Astrocyte (in vitro differentiated cells and primary cell): ENCODE data around the gene EML5. TPM values are rescaled to one million over a fixed set of nuclear protein-coding genes. Genes with fewer than 3 reads are reported as not detected.

ENCODE experiments used
- DNase-seq: peaks from one replicate; pipeline ENCODE4 v3.0.0-alpha.2; 2010; ENCODE audit warnings: low read depth
- FAIRE-seq: peaks from 2 replicates; lab custom pipeline; 2011; peaks lifted over from hg19 to GRCh38; lab: Jason Lieb, UNC
- H2AFZ ChIP-seq: 2 replicates; pipeline ENCODE4 v1.6.0; 2012; ENCODE audit warnings: low read depth, low read length, inconsistent platforms
- H3K27ac ChIP-seq: 2 replicates; pipeline ENCODE4 v1.5.1; 2011; ENCODE audit warnings: low read depth, low read length, inconsistent platforms
- H3K27me3 ChIP-seq: 2 replicates; pipeline ENCODE4 v1.6.0; 2011; ENCODE audit warnings: low read length, inconsistent platforms; ENCODE audit not compliant: insufficient read depth
- H3K36me3 ChIP-seq: 2 replicates; pipeline ENCODE4 v1.5.1; 2011; ENCODE audit warnings: low read length, inconsistent platforms; ENCODE audit not compliant: insufficient read depth
- H3K4me1 ChIP-seq: 2 replicates; pipeline ENCODE4 v1.5.1; 2011; ENCODE audit warnings: low read length, inconsistent platforms; ENCODE audit not compliant: insufficient read depth
- H3K4me2 ChIP-seq: 2 replicates; pipeline ENCODE4 v1.6.0; 2012; ENCODE audit warnings: low read length, inconsistent platforms
- H3K4me3 ChIP-seq: 2 replicates; pipeline ENCODE4 v1.5.1; 2011; ENCODE audit warnings: low read depth, mild to moderate bottlenecking, low read length, inconsistent platforms; ENCODE audit not compliant: insufficient read depth
- H3K79me2 ChIP-seq: 2 replicates; pipeline ENCODE4 v1.6.0; 2012; ENCODE audit warnings: mild to moderate bottlenecking, low read length, inconsistent platforms; ENCODE audit not compliant: insufficient read depth
- H3K9ac ChIP-seq: 2 replicates; pipeline ENCODE4 v1.6.0; 2012; ENCODE audit warnings: mild to moderate bottlenecking, low read length, inconsistent platforms
- H3K9me3 ChIP-seq: 2 replicates; pipeline ENCODE4 v1.5.1; 2012; ENCODE audit warnings: low read depth, mild to moderate bottlenecking, low read length, inconsistent platforms; ENCODE audit not compliant: insufficient read depth
- H4K20me1 ChIP-seq: 2 replicates; pipeline ENCODE4 v1.6.0; 2012; ENCODE audit warnings: low read length, inconsistent platforms; ENCODE audit not compliant: insufficient read depth
- H3K27ac Mint-ChIP-seq: one replicate; pipeline ENCODE4 v1.8.0; 2021; ENCODE audit warnings: mild to moderate bottlenecking, mixed read lengths; ENCODE audit not compliant: unreplicated experiment
- H3K27me3 Mint-ChIP-seq: one replicate; pipeline ENCODE4 v1.8.0; 2021; ENCODE audit warnings: low read depth, mixed read lengths; ENCODE audit not compliant: unreplicated experiment
- H3K36me3 Mint-ChIP-seq: one replicate; pipeline ENCODE4 v1.8.0; 2021; ENCODE audit warnings: low read depth, mixed read lengths; ENCODE audit not compliant: unreplicated experiment
- H3K4me1 Mint-ChIP-seq: one replicate; pipeline ENCODE4 v1.8.0; 2021; ENCODE audit warnings: low read depth, mixed read lengths; ENCODE audit not compliant: unreplicated experiment
- H3K4me3 Mint-ChIP-seq: one replicate; pipeline ENCODE4 v1.8.0; 2021; ENCODE audit warnings: mild to moderate bottlenecking, moderate library complexity, mixed read lengths; ENCODE audit not compliant: unreplicated experiment
- H3K9me3 Mint-ChIP-seq: one replicate; pipeline ENCODE4 v1.8.0; 2021; ENCODE audit warnings: mild to moderate bottlenecking, mixed read lengths; ENCODE audit not compliant: unreplicated experiment
- EZH2 ChIP-seq: IDR thresholded peaks from 2 replicates; pipeline ENCODE4 v1.6.1; 2012; ENCODE audit warnings: mild to moderate bottlenecking, low read length, inconsistent platforms; ENCODE audit not compliant: insufficient read depth
- total RNA-seq: library from RNA; stranded (reverse); gene quantifications from 2 replicates; pipeline ENCODE4 v1.2.1, GENCODE V29; 2021
- TF ChIP-seq, protein P1 (sequence below): IDR thresholded peaks from 2 replicates; pipeline ENCODE4 v1.5.1; 2011; ENCODE audit warnings: low read depth, mild to moderate bottlenecking, inconsistent platforms, low read length, moderate library complexity; ENCODE audit not compliant: insufficient read depth

The EML5 gene
- total RNA-seq, 1 donor from 2014 or later, result 0.05 TPM

DNA sequence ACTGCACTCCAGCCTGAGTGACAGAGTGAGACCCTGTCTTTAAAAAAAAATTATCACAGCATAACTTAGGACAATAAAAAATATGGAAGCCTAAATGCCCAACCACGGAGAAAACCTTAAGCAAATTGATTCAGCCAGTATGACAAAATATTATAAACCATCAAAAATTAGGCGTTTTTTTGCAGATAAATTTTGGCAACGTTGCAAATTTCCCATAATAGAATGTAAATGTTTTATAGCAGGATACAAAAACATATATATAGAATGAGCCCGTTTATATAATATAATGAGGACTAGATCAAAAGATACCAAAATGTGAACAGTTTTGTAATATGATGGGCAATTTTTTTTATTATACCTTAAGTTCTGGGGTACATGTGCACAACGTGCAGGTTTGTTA is 6.8 kb upstream of the EML5 start:
- no peak for FAIRE-seq
- H3K4me1 ChIP-seq, result no peaks in the 10 kb centered on the region
- Mint-ChIP-seq H3K9me3 (no peaks in the 10 kb centered on the region), H3K4me1 (no peaks in the 10 kb centered on the region), H3K27ac (no peak overlapping the region), H3K4me3 (no peak overlapping the region), H3K36me3 (no peaks in the 10 kb centered on the region), H3K27me3 (peaks cover 11% of the 10 kb centered on the region)
- H4K20me1 ChIP-seq, result no peaks in the 10 kb centered on the region
- no peak overlapping the region for H3K9ac ChIP-seq
- DNase-seq, result no peak
- no peaks in the 10 kb centered on the region for H3K9me3 ChIP-seq
- H2AFZ ChIP-seq, result no peak overlapping the region
- peaks cover 2% of the 10 kb centered on the region for H3K27me3 ChIP-seq
- H3K4me3 ChIP-seq, result no peak overlapping the region
- no peak overlapping the region for H3K27ac ChIP-seq
- no peaks in the 10 kb centered on the region for H3K36me3 ChIP-seq
- TF ChIP-seq, protein P1, sequence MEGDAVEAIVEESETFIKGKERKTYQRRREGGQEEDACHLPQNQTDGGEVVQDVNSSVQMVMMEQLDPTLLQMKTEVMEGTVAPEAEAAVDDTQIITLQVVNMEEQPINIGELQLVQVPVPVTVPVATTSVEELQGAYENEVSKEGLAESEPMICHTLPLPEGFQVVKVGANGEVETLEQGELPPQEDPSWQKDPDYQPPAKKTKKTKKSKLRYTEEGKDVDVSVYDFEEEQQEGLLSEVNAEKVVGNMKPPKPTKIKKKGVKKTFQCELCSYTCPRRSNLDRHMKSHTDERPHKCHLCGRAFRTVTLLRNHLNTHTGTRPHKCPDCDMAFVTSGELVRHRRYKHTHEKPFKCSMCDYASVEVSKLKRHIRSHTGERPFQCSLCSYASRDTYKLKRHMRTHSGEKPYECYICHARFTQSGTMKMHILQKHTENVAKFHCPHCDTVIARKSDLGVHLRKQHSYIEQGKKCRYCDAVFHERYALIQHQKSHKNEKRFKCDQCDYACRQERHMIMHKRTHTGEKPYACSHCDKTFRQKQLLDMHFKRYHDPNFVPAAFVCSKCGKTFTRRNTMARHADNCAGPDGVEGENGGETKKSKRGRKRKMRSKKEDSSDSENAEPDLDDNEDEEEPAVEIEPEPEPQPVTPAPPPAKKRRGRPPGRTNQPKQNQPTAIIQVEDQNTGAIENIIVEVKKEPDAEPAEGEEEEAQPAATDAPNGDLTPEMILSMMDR, result no peak
- no peak for TF ChIP-seq EZH2
- no peaks in the 10 kb centered on the region for H3K79me2 ChIP-seq
- no peak overlapping the region for H3K4me2 ChIP-seq

DNA sequence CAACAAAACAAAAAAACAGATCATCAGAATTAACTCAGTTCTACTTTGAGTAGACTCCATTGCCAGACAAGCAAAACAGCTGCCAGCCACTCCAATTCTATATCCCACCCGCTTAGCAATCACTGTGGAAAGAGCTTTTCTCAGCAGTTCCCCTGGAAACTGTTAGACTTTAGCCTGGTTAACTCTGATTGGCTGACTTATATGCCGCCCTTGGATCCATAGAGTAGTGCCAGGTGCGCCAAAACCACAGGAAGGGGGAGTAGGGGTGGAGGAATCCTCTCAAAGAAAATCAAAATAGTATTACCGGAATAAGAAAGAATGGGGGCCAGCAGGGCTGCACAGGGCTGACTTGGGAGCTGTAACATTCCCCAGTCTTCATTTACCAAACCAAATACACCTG is 5.4 kb upstream of the EML5 start:
- Mint-ChIP-seq H3K27me3 (peaks cover 23% of the 10 kb centered on the region), H3K4me3 (no peak overlapping the region), H3K36me3 (no peaks in the 10 kb centered on the region), H3K9me3 (no peaks in the 10 kb centered on the region), H3K4me1 (no peaks in the 10 kb centered on the region), H3K27ac (peak overlapping the region; percentile 26)
- H3K36me3 ChIP-seq, result no peaks in the 10 kb centered on the region
- DNase-seq (no peak), FAIRE-seq (no peak)
- no peak overlapping the region for H2AFZ ChIP-seq
- H3K9ac ChIP-seq, result no peak overlapping the region
- H4K20me1 ChIP-seq, result no peaks in the 10 kb centered on the region
- no peak overlapping the region for H3K4me3 ChIP-seq
- H3K79me2 ChIP-seq, result no peaks in the 10 kb centered on the region
- no peaks in the 10 kb centered on the region for H3K9me3 ChIP-seq
- H3K27ac ChIP-seq, result no peak overlapping the region
- peaks cover 2% of the 10 kb centered on the region for H3K27me3 ChIP-seq
- no peaks in the 10 kb centered on the region for H3K4me1 ChIP-seq
- no peak for TF ChIP-seq EZH2
- TF ChIP-seq, protein P1, result no peak
- no peak overlapping the region for H3K4me2 ChIP-seq

DNA sequence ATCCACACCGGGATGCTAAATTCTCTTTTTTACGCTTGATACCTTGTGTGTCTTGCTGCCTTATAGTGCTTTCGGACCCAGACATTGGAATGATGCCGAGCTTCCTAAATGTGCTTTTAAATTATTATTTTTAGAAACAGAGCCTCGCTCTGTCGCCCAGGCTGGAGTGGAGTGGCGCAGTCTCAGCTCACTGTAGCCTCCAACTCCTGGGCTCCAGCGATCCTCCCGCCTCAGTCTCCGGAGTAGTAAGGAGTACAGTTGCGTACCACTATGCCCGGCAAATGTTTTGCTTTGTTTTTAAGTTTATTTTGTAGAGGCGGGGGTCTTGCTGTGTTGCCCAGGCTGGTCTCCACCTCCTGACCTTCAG is 489 bp upstream of the EML5 start:
- Mint-ChIP-seq H3K27ac (no peak overlapping the region), H3K4me1 (no peaks in the 10 kb centered on the region), H3K9me3 (no peaks in the 10 kb centered on the region), H3K27me3 (peaks cover 39% of the 10 kb centered on the region), H3K4me3 (peak overlapping the region; percentile 82), H3K36me3 (no peaks in the 10 kb centered on the region)
- no peak for FAIRE-seq
- peaks cover 23% of the 10 kb centered on the region for H3K27me3 ChIP-seq
- peak overlapping the region; percentile 64 for H3K4me3 ChIP-seq
- no peaks in the 10 kb centered on the region for H3K79me2 ChIP-seq
- H3K36me3 ChIP-seq, result no peaks in the 10 kb centered on the region
- no peak overlapping the region for H3K27ac ChIP-seq
- DNase-seq, result no peak
- no peaks in the 10 kb centered on the region for H4K20me1 ChIP-seq
- peak overlapping the region; percentile 88 for H3K4me2 ChIP-seq
- no peak for TF ChIP-seq EZH2
- TF ChIP-seq, protein P1, result no peak
- H3K4me1 ChIP-seq, result peaks cover 5% of the 10 kb centered on the region
- H3K9me3 ChIP-seq, result no peaks in the 10 kb centered on the region
- H3K9ac ChIP-seq, result peak overlapping the region; percentile 59
- H2AFZ ChIP-seq, result peak overlapping the region; percentile 98
